ENCODE measurements around the gene DDX5.

The DDX5 gene

DNA sequence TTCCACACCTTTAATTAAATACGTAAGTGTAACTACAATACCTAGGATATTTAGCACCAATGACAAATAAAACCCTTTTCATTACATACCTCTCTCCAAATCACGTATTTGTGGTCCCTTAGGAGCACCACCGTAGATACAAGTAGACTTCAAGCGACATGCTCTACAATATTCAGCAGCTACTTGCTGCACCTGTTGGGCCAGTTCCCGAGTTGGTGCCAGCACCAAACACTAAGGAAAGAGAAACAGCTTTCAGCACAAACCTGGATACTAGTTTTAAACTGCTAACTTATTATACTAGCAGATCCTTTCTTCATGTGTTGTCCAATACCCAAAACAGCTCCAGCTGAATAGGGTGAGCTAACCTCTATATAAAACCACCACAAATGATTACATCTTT, 2.7 kb downstream of the DDX5 start (continued):
- TF ChIP-seq, protein P1, sequence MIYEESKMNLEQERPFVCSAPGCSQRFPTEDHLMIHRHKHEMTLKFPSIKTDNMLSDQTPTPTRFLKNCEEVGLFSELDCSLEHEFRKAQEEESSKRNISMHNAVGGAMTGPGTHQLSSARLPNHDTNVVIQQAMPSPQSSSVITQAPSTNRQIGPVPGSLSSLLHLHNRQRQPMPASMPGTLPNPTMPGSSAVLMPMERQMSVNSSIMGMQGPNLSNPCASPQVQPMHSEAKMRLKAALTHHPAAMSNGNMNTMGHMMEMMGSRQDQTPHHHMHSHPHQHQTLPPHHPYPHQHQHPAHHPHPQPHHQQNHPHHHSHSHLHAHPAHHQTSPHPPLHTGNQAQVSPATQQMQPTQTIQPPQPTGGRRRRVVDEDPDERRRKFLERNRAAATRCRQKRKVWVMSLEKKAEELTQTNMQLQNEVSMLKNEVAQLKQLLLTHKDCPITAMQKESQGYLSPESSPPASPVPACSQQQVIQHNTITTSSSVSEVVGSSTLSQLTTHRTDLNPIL (CRISPR knock-in tag; IDR thresholded peaks at IDR 0.05; ENCODE audit: low read depth): no peak
- no peak for TF ChIP-seq CSDC2 (CRISPR knock-in tag; IDR thresholded peaks at IDR 0.05)

DNA sequence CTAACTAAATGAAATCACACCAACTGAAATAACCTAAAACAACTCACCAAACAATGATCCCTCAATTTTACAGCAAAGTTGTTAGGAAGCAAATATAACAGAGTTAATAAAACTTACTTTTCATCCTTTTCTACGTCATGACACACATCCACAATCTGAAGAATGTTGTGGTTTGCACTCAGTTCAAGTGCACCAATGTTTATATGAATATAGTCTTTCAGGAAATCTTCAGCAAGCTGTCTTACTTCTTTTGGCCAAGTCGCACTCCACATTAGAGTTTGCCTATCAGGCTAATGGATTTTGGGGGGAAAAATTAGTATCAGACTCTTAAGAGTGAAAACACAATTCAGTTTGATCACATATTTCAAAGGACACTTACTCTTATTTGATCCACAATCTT, 3.3 kb downstream of the DDX5 start:
- ATAC-seq: no peak
- TF ChIP-seq ZNF8 (CRISPR knock-in tag; IDR thresholded peaks at IDR 0.05) (no peak), BACH2 (CRISPR knock-in tag; IDR thresholded peaks at IDR 0.05; ENCODE audit: borderline replicate concordance) (no peak), ZFP30 (CRISPR knock-in tag; IDR thresholded peaks at IDR 0.05) (no peak), SNAI2 (CRISPR knock-in tag; IDR thresholded peaks at IDR 0.05) (no peak), ISL1 (CRISPR knock-in tag; IDR thresholded peaks at IDR 0.05) (no peak), ZNF565 (CRISPR knock-in tag; conservative IDR thresholded peaks at IDR 0.05; ENCODE audit: low read depth) (no peak), ARNTL (CRISPR knock-in tag; IDR thresholded peaks at IDR 0.05; ENCODE audit: borderline replicate concordance, low read depth) (no peak), TOX (CRISPR knock-in tag; IDR thresholded peaks at IDR 0.05; ENCODE audit: borderline replicate concordance) (no peak), PPARA (CRISPR knock-in tag; IDR thresholded peaks at IDR 0.05; ENCODE audit: borderline replicate concordance) (no peak), ESRRG (CRISPR knock-in tag; IDR thresholded peaks at IDR 0.05) (no peak), OSR1 (CRISPR knock-in tag; IDR thresholded peaks at IDR 0.05) (no peak), ZFP3 (CRISPR knock-in tag; IDR thresholded peaks at IDR 0.05) (no peak), GLIS3 (CRISPR knock-in tag; IDR thresholded peaks at IDR 0.05) (no peak)
- TF ChIP-seq, protein P2, sequence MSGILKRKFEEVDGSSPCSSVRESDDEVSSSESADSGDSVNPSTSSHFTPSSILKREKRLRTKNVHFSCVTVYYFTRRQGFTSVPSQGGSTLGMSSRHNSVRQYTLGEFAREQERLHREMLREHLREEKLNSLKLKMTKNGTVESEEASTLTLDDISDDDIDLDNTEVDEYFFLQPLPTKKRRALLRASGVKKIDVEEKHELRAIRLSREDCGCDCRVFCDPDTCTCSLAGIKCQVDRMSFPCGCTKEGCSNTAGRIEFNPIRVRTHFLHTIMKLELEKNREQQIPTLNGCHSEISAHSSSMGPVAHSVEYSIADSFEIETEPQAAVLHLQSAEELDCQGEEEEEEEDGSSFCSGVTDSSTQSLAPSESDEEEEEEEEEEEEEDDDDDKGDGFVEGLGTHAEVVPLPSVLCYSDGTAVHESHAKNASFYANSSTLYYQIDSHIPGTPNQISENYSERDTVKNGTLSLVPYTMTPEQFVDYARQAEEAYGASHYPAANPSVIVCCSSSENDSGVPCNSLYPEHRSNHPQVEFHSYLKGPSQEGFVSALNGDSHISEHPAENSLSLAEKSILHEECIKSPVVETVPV (CRISPR knock-in tag; IDR thresholded peaks at IDR 0.05): no peak
- TF ChIP-seq, protein P3, sequence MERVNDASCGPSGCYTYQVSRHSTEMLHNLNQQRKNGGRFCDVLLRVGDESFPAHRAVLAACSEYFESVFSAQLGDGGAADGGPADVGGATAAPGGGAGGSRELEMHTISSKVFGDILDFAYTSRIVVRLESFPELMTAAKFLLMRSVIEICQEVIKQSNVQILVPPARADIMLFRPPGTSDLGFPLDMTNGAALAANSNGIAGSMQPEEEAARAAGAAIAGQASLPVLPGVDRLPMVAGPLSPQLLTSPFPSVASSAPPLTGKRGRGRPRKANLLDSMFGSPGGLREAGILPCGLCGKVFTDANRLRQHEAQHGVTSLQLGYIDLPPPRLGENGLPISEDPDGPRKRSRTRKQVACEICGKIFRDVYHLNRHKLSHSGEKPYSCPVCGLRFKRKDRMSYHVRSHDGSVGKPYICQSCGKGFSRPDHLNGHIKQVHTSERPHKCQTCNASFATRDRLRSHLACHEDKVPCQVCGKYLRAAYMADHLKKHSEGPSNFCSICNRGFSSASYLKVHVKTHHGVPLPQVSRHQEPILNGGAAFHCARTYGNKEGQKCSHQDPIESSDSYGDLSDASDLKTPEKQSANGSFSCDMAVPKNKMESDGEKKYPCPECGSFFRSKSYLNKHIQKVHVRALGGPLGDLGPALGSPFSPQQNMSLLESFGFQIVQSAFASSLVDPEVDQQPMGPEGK (CRISPR knock-in tag; IDR thresholded peaks at IDR 0.05; ENCODE audit: borderline replicate concordance): no peak
- TF ChIP-seq, protein P4, sequence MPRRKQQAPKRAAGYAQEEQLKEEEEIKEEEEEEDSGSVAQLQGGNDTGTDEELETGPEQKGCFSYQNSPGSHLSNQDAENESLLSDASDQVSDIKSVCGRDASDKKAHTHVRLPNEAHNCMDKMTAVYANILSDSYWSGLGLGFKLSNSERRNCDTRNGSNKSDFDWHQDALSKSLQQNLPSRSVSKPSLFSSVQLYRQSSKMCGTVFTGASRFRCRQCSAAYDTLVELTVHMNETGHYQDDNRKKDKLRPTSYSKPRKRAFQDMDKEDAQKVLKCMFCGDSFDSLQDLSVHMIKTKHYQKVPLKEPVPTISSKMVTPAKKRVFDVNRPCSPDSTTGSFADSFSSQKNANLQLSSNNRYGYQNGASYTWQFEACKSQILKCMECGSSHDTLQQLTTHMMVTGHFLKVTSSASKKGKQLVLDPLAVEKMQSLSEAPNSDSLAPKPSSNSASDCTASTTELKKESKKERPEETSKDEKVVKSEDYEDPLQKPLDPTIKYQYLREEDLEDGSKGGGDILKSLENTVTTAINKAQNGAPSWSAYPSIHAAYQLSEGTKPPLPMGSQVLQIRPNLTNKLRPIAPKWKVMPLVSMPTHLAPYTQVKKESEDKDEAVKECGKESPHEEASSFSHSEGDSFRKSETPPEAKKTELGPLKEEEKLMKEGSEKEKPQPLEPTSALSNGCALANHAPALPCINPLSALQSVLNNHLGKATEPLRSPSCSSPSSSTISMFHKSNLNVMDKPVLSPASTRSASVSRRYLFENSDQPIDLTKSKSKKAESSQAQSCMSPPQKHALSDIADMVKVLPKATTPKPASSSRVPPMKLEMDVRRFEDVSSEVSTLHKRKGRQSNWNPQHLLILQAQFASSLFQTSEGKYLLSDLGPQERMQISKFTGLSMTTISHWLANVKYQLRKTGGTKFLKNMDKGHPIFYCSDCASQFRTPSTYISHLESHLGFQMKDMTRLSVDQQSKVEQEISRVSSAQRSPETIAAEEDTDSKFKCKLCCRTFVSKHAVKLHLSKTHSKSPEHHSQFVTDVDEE (CRISPR knock-in tag; IDR thresholded peaks at IDR 0.05): no peak
- TF ChIP-seq, protein P1 (CRISPR knock-in tag; IDR thresholded peaks at IDR 0.05; ENCODE audit: low read depth): no peak
- TF ChIP-seq, protein P5, sequence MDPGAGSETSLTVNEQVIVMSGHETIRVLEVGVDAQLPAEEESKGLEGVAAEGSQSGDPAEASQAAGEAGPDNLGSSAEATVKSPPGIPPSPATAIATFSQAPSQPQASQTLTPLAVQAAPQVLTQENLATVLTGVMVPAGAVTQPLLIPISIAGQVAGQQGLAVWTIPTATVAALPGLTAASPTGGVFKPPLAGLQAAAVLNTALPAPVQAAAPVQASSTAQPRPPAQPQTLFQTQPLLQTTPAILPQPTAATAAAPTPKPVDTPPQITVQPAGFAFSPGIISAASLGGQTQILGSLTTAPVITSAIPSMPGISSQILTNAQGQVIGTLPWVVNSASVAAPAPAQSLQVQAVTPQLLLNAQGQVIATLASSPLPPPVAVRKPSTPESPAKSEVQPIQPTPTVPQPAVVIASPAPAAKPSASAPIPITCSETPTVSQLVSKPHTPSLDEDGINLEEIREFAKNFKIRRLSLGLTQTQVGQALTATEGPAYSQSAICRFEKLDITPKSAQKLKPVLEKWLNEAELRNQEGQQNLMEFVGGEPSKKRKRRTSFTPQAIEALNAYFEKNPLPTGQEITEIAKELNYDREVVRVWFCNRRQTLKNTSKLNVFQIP (CRISPR knock-in tag; IDR thresholded peaks at IDR 0.05; ENCODE audit: borderline replicate concordance, low read depth): no peak

DNA sequence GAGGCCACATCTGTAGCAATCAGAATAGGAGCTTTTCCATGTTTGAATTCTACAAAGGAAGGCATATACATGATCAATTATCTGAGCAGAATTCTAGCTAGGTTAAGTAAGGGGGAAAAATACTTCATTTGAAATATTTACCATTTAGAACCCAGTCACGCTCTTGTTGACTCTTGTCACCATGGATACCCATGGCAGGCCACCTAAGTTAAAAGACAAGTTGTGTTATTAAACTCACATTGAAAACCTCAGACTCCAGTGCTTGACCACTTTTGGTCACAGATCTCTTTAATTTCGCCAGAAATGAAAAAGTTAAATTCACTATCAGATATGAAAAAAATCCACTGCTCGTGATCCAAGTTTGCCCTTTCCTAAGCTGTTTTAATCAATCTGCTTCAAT, 4.1 kb downstream of the DDX5 start:
- TF ChIP-seq TOX (CRISPR knock-in tag; IDR thresholded peaks at IDR 0.05; ENCODE audit: borderline replicate concordance) (no peak), ZFP3 (CRISPR knock-in tag; IDR thresholded peaks at IDR 0.05) (no peak)
- no peak for ATAC-seq
